ENCODE results near the gene KCTD10. TPM values are rescaled to one million over a fixed set of nuclear protein-coding genes. Genes with fewer than 3 reads are reported as not detected.

KCTD10 gene
- 10 to 100 TPM; 47.3 to 48.6 TPM for total RNA-seq

GRCh38 chr12:109477185-109477962 lies at the start of gene KCTD10, which contains the start of gene UBE3B:
KCTD10 (minus strand) TSS chr12:109477300; CDS start chr12:109477262, 38 bp downstream.
UBE3B (plus strand) TSS chr12:109477634; CDS start chr12:109483552, 5,918 bp downstream.
- ChIA-PET CTCF (interaction anchor here (0.6 to 1.5 kb wide), 3 partner anchors 9 to 49 kb away, joined by 3 to 4 read pairs (median 3); no protein-coding TSS in a partner anchor), POLR2A (interaction anchor here (0.5 kb wide), 2 partner anchors 783 to 1023 kb away, joined by 3 to 6 read pairs; no protein-coding TSS in a partner anchor)

GRCh38 chr12:109525279-109525585 lies 48.1 kb upstream of the KCTD10 start:
- CTCF ChIA-PET: no interaction called here
- POLR2A ChIA-PET: no interaction called here

- ChIA-PET CTCF (interaction anchor here (1.1 kb wide), 1 partner anchor 320 kb away, joined by 3 read pairs; no protein-coding TSS in a partner anchor), POLR2A (no interaction called here)
Measured at GRCh38 chr12:109524466-109525278, 47.6 kb upstream of the KCTD10 start.

- POLR2A ChIA-PET: no interaction called here
Measured at GRCh38 chr12:109523504-109523903, 46.4 kb upstream of the KCTD10 start.

GRCh38 chr12:109523071-109523470 lies 46.0 kb upstream of the KCTD10 start:
- ChIA-PET CTCF (no interaction called here), POLR2A (no interaction called here)

More at GRCh38 chr12:109523504-109523903, 46.4 kb upstream of the KCTD10 start:
- CTCF ChIA-PET: interaction anchor here (1.1 kb wide), 1 partner anchor 322 kb away, joined by 3 read pairs; no protein-coding TSS in a partner anchor

GRCh38 chr12:109521831-109522230 lies 44.7 kb upstream of the KCTD10 start:
- POLR2A ChIA-PET: no interaction called here
- CTCF ChIA-PET: interaction anchor here (2.0 kb wide), 1 partner anchor 254 kb away, joined by 8 read pairs; no protein-coding TSS in a partner anchor

GRCh38 chr12:109519787-109520186 lies 42.7 kb upstream of the KCTD10 start:
- ChIA-PET CTCF (interaction anchor here (0.9 to 2.1 kb wide), 7 partner anchors 11 to 256 kb away, joined by 3 to 8 read pairs (median 4); partner anchors contain the start of gene MVK), POLR2A (no interaction called here)

- ChIA-PET CTCF (interaction anchor here (0.9 to 2.1 kb wide), 7 partner anchors 9 to 256 kb away, joined by 3 to 7 read pairs (median 4); partner anchors contain the start of gene MVK), POLR2A (no interaction called here)
Measured at GRCh38 chr12:109518820-109519665, 41.9 kb upstream of the KCTD10 start.

- ChIA-PET POLR2A (no interaction called here), CTCF (interaction anchor here (1.5 to 2.1 kb wide), 3 partner anchors 80 to 257 kb away, joined by 5 read pairs; no protein-coding TSS in a partner anchor)
Measured at GRCh38 chr12:109517619-109518018, 40.5 kb upstream of the KCTD10 start.

- CTCF ChIA-PET: no interaction called here
Measured at GRCh38 chr12:109513977-109514376, 36.9 kb upstream of the KCTD10 start.

GRCh38 chr12:109513051-109513450 lies 36.0 kb upstream of the KCTD10 start:
- ChIA-PET POLR2A (no interaction called here), CTCF (no interaction called here)

More at GRCh38 chr12:109513977-109514376, 36.9 kb upstream of the KCTD10 start:
- POLR2A ChIA-PET: no interaction called here

GRCh38 chr12:109512608-109513007 lies 35.5 kb upstream of the KCTD10 start:
- CTCF ChIA-PET: no interaction called here
- POLR2A ChIA-PET: no interaction called here

- ChIA-PET POLR2A (no interaction called here), CTCF (interaction anchor here (1.7 kb wide), 1 partner anchor 9 kb away, joined by 7 read pairs; no protein-coding TSS in a partner anchor)
Measured at GRCh38 chr12:109510196-109510595, 33.1 kb upstream of the KCTD10 start.

- ChIA-PET CTCF (interaction anchor here (0.6 to 1.2 kb wide), 3 partner anchors 71 to 620 kb away, joined by 3 to 4 read pairs (median 3); no protein-coding TSS in a partner anchor), POLR2A (interaction anchor here (0.6 kb wide), 2 partner anchors 42 to 748 kb away, joined by 3 to 6 read pairs; no protein-coding TSS in a partner anchor)
Measured at GRCh38 chr12:109504068-109504467, 27.0 kb upstream of the KCTD10 start.

- CTCF ChIA-PET: interaction anchor here (1.2 kb wide), 1 partner anchor 71 kb away, joined by 3 read pairs; no protein-coding TSS in a partner anchor
- POLR2A ChIA-PET: no interaction called here
Measured at GRCh38 chr12:109503611-109504010, 26.5 kb upstream of the KCTD10 start.

- ChIA-PET CTCF (interaction anchor here (1.0 kb wide), 1 partner anchor 17 kb away, joined by 3 read pairs; no protein-coding TSS in a partner anchor), POLR2A (interaction anchor here (0.6 kb wide), 1 partner anchor 333 kb away, joined by 7 read pairs; no protein-coding TSS in a partner anchor)
Measured at GRCh38 chr12:109502332-109502731, 25.2 kb upstream of the KCTD10 start.

GRCh38 chr12:109501299-109501698 lies 24.2 kb upstream of the KCTD10 start:
- ChIA-PET POLR2A (no interaction called here), CTCF (no interaction called here)

- CTCF ChIA-PET: no interaction called here
- POLR2A ChIA-PET: no interaction called here
Measured at GRCh38 chr12:109500406-109501185, 23.5 kb upstream of the KCTD10 start.

Data from activated CD8-positive, alpha-beta memory T cell treated with anti-CD3 and anti-CD28 coated beads for 36 hours (primary cell).